H1 (cell line): ENCODE data around the gene ARHGAP24. TPM values are rescaled to one million over a fixed set of nuclear protein-coding genes. Genes with fewer than 3 reads are reported as not detected.

Source experiments
- RFX5 ChIP-seq: IDR thresholded peaks from 2 replicates; pipeline ENCODE4 v1.6.1; 2011; ENCODE audit warnings: low read depth, low read length, improper control_type of control experiment, borderline replicate concordance
- SP4 ChIP-seq: IDR thresholded peaks from 2 replicates; pipeline ENCODE4 v1.6.1; 2012; ENCODE audit warnings: low read length, inconsistent platforms
- polyA plus RNA-seq, 7 experiments: library from polyadenylated mRNA; depleted of rRNA in 3 of 7; stranded (reverse) in 5 of 7; unstranded in 2 of 7; fragments of >200 nt in 5 of 7; fragments of 200-250 nt in 2 of 7; gene quantifications; 1 replicate in 5 of 7; 2 replicates in 1 of 7; 4 replicates in 1 of 7; pipeline versions ENCODE4 v1.2.1 to v1.2.3, GENCODE V29; 2011 to 2013; ENCODE audit warnings: missing spikeins in 2 of 7, mixed read lengths in 2 of 7
- total RNA-seq: library from RNA; stranded (reverse); fragmentation: NEBNext Ultra II Directional; extraction: Animal tissue kit (Norgen Biotek cat#: 25700); gene quantifications from 2 replicates; pipeline ENCODE4 v1.2.1, GENCODE V29; 2021

ARHGAP24 gene
- total and polyA plus RNA-seq, 2 of the 8 experiments (the other 6 are each of a cell fraction or from before 2014, with no cell fraction given) = 0.08 to 0.50 TPM

GRCh38 chr4:85527815-85528214 is 52.9 kb downstream of the ARHGAP24 start (continued):
- TF ChIP-seq RFX5 (no peak), SP4 (no peak)
